ENCODE data around the gene MTMR12. TPM values are rescaled to one million over a fixed set of nuclear protein-coding genes. Genes with fewer than 3 reads are reported as not detected.
A peak's percentile ranks its signal among the peaks of the same experiment; 100 is the strongest.

MTMR12 gene
- total and polyA plus RNA-seq, 2 donors (not counting 1 experiment from before 2014, with no cell fraction given), result 18.5 to 18.6 TPM

- H3K4me1 ChIP-seq (ENCODE audit: control insufficient read depth, extremely low read depth, insufficient read depth, low read length), result no peaks in the 10 kb centered on the region
- H3K4me2 ChIP-seq (ENCODE audit: extremely low read depth, insufficient read depth, low read length), result no peak overlapping the region
- H3K36me3 ChIP-seq (ENCODE audit: control insufficient read depth, insufficient read depth, low read length), result peaks cover 6% of the 10 kb centered on the region
- no peaks in the 10 kb centered on the region for H3K27me3 ChIP-seq (ENCODE audit: control insufficient read depth, insufficient read depth, low read length)
- H3K27ac ChIP-seq (ENCODE audit: insufficient read depth, low read length), result no peak overlapping the region
- no peak for TF ChIP-seq CTCF (conservative IDR thresholded peaks at IDR 0.05 in 1 of 2, IDR thresholded peaks at IDR 0.05 in 1 of 2; ENCODE audit: low read depth in 1 of 2, low read length in 2 of 2)
- H2AFZ ChIP-seq (ENCODE audit: low read length), result no peak overlapping the region
- H4K20me1 ChIP-seq (ENCODE audit: control insufficient read depth, extremely low read depth, insufficient read depth, low read length), result no peaks in the 10 kb centered on the region
- no peak overlapping the region for H3K4me3 ChIP-seq (replicated peaks in 1 of 4; ENCODE audit: control extremely low read depth in 1 of 4, insufficient read depth in 1 of 4, low read depth in 3 of 4, low read length in 4 of 4)
- no peak for DNase-seq (ENCODE audit: low read depth in 2 of 2)
- no peaks in the 10 kb centered on the region for H3K9me3 ChIP-seq (ENCODE audit: control insufficient read depth, insufficient read depth, low read depth, low read length)
- no peaks in the 10 kb centered on the region for H3K79me2 ChIP-seq (ENCODE audit: control insufficient read depth, insufficient read depth, low read length)
- H3K9ac ChIP-seq (ENCODE audit: insufficient read depth, low read length), result no peak overlapping the region
Measured at GRCh38 chr5:32241034-32241783, 71.5 kb downstream of the MTMR12 start.

- H3K9me3 ChIP-seq (ENCODE audit: control insufficient read depth, insufficient read depth, low read depth, low read length), result no peaks in the 10 kb centered on the region
- H3K27me3 ChIP-seq (ENCODE audit: control insufficient read depth, insufficient read depth, low read length), result no peaks in the 10 kb centered on the region
- no peak overlapping the region for H3K4me3 ChIP-seq (replicated peaks in 1 of 4; ENCODE audit: control extremely low read depth in 1 of 4, insufficient read depth in 1 of 4, low read depth in 3 of 4, low read length in 4 of 4)
- TF ChIP-seq EZH2 (IDR thresholded peaks at IDR 0.05; ENCODE audit: low read length, missing control alignments) (no peak), CTCF (conservative IDR thresholded peaks at IDR 0.05 in 1 of 2, IDR thresholded peaks at IDR 0.05 in 1 of 2; ENCODE audit: low read depth in 1 of 2, low read length in 2 of 2) (no peak)
- no peak overlapping the region for H3K4me2 ChIP-seq (ENCODE audit: extremely low read depth, insufficient read depth, low read length)
- no peaks in the 10 kb centered on the region for H4K20me1 ChIP-seq (ENCODE audit: control insufficient read depth, extremely low read depth, insufficient read depth, low read length)
- no peaks in the 10 kb centered on the region for H3K4me1 ChIP-seq (ENCODE audit: control insufficient read depth, extremely low read depth, insufficient read depth, low read length)
- H3K79me2 ChIP-seq (ENCODE audit: control insufficient read depth, insufficient read depth, low read length), result no peaks in the 10 kb centered on the region
- peaks cover 6% of the 10 kb centered on the region for H3K36me3 ChIP-seq (ENCODE audit: control insufficient read depth, insufficient read depth, low read length)
- no peak for DNase-seq (ENCODE audit: low read depth in 2 of 2)
- H3K27ac ChIP-seq (ENCODE audit: insufficient read depth, low read length), result no peak overlapping the region
- no peak overlapping the region for H2AFZ ChIP-seq (ENCODE audit: low read length)
- H3K9ac ChIP-seq (ENCODE audit: insufficient read depth, low read length), result no peak overlapping the region
Measured at GRCh38 chr5:32239385-32239784, 73.4 kb downstream of the MTMR12 start.

- Histone ChIP-seq H3K4me3 (replicated peaks in 1 of 4; ENCODE audit: control extremely low read depth in 1 of 4, insufficient read depth in 1 of 4, low read depth in 3 of 4, low read length in 4 of 4) (no peak overlapping the region), H2AFZ (ENCODE audit: low read length) (no peak overlapping the region), H3K9ac (ENCODE audit: insufficient read depth, low read length) (no peak overlapping the region), H4K20me1 (ENCODE audit: control insufficient read depth, extremely low read depth, insufficient read depth, low read length) (no peaks in the 10 kb centered on the region), H3K27me3 (ENCODE audit: control insufficient read depth, insufficient read depth, low read length) (no peaks in the 10 kb centered on the region), H3K9me3 (ENCODE audit: control insufficient read depth, insufficient read depth, low read depth, low read length) (no peaks in the 10 kb centered on the region), H3K27ac (ENCODE audit: insufficient read depth, low read length) (no peak overlapping the region), H3K4me2 (ENCODE audit: extremely low read depth, insufficient read depth, low read length) (no peak overlapping the region), H3K36me3 (ENCODE audit: control insufficient read depth, insufficient read depth, low read length) (peaks cover 4% of the 10 kb centered on the region), H3K4me1 (ENCODE audit: control insufficient read depth, extremely low read depth, insufficient read depth, low read length) (peaks cover 5% of the 10 kb centered on the region), H3K79me2 (ENCODE audit: control insufficient read depth, insufficient read depth, low read length) (no peaks in the 10 kb centered on the region)
- DNase-seq (ENCODE audit: low read depth in 2 of 2), result peak; percentile 61 to 89
- no peak for TF ChIP-seq EZH2 (IDR thresholded peaks at IDR 0.05; ENCODE audit: low read length, missing control alignments)
- no peak for TF ChIP-seq CTCF (conservative IDR thresholded peaks at IDR 0.05 in 1 of 2, IDR thresholded peaks at IDR 0.05 in 1 of 2; ENCODE audit: low read depth in 1 of 2, low read length in 2 of 2)
Measured at GRCh38 chr5:32233696-32234447, 78.9 kb downstream of the MTMR12 start.

Measured in fibroblast of lung (primary cell).